H1 (cell line): ENCODE results near the gene NDUFS3. TPM values are rescaled to one million over a fixed set of nuclear protein-coding genes. Genes with fewer than 3 reads are reported as not detected.

Source experiments
- CTCF ChIA-PET: fragments of 300-600 bp; sonication (Branson Sonifier 250); formaldehyde crosslinking; loops from one replicate; lab custom pipeline; 2021; ENCODE audit not compliant: partially characterized antibody; lab: Charles Lee
- POLR2A ChIA-PET: fragments of 300-600 bp; sonication (Branson Sonifier 250); formaldehyde crosslinking; loops from one replicate; lab custom pipeline; 2021; ENCODE audit warnings: inconsistent platforms; ENCODE audit not compliant: partially characterized antibody; lab: Charles Lee
- DNase-seq, 2 experiments: peaks; one replicate each; pipeline versions ENCODE4 v3.0.0 to v3.0.0-alpha.2; 2010 to 2022; ENCODE audit warnings: low spot score in 2 of 2, low read depth in 1 of 2, mixed read lengths in 1 of 2
- FAIRE-seq: peaks from 2 replicates; lab custom pipeline; 2011; peaks lifted over from hg19 to GRCh38; lab: Jason Lieb, UNC
- H2AFZ ChIP-seq: 2 replicates; pipeline ENCODE4 v1.8.1; 2012; ENCODE audit warnings: low read length, inconsistent platforms
- H2AK5ac ChIP-seq: 2 replicates; pipeline ENCODE4 v1.6.1; 2013; ENCODE audit warnings: low read depth, low read length
- H2BK120ac ChIP-seq: replicated peaks from 2 replicates; pipeline ENCODE3; 2013; ENCODE audit warnings: low read depth, low read length, inconsistent platforms
- H2BK12ac ChIP-seq: 2 replicates; pipeline ENCODE4 v1.6.1; 2013; ENCODE audit warnings: low read depth, low read length
- H2BK15ac ChIP-seq: 2 replicates; pipeline ENCODE4 v1.6.1; 2013; ENCODE audit warnings: low read length
- H2BK20ac ChIP-seq: 2 replicates; pipeline ENCODE4 v1.6.1; 2013; ENCODE audit warnings: low read length
- H2BK5ac ChIP-seq: 2 replicates; pipeline ENCODE4 v1.6.1; 2013; ENCODE audit warnings: low read depth, low read length
- H3K14ac ChIP-seq: 2 replicates; pipeline ENCODE4 v1.6.1; 2013; ENCODE audit warnings: inconsistent platforms; ENCODE audit not compliant: insufficient read length
- H3K18ac ChIP-seq: 2 replicates; pipeline ENCODE4 v1.6.1; 2013; ENCODE audit warnings: low read length; ENCODE audit errors: extremely low read depth
- H3K23ac ChIP-seq: 2 replicates; pipeline ENCODE4 v1.6.1; 2013; ENCODE audit warnings: inconsistent platforms; ENCODE audit not compliant: insufficient read length
- H3K23me2 ChIP-seq: 2 replicates; pipeline ENCODE4 v1.6.1; 2013; ENCODE audit warnings: low read depth, low read length
- H3K27ac ChIP-seq: 2 replicates; pipeline ENCODE4 v1.6.1; 2011; ENCODE audit warnings: low read depth, low read length, inconsistent platforms
- H3K27me3 ChIP-seq, 4 experiments: replicated peaks in 1 of 4; 1 replicate in 1 of 4; 2 replicates in 3 of 4; pipeline versions ENCODE4 v1.6.1 to v1.8.1; 2011 to 2013; ENCODE audit warnings: low read length in 3 of 4, mild to moderate bottlenecking in 3 of 4, inconsistent platforms in 2 of 4, mixed read lengths in 2 of 4, moderate library complexity in 1 of 4; ENCODE audit not compliant: control insufficient read depth in 3 of 4, insufficient read depth in 3 of 4; ENCODE audit errors: extremely low read depth in 1 of 4
- H3K36me3 ChIP-seq, 4 experiments: 2 replicates each; pipeline versions ENCODE4 v1.6.1 to v1.8.1; 2011 to 2013; ENCODE audit warnings: mild to moderate bottlenecking in 4 of 4, low read length in 3 of 4, moderate library complexity in 2 of 4, control low read depth in 1 of 4, inconsistent platforms in 1 of 4; ENCODE audit not compliant: insufficient read depth in 4 of 4, control insufficient read depth in 2 of 4
- H3K4ac ChIP-seq: replicated peaks from 2 replicates; pipeline ENCODE3; 2013; ENCODE audit warnings: low read length, low read depth, mixed read lengths, inconsistent platforms; ENCODE audit not compliant: insufficient read length
- H3K4me1 ChIP-seq, 4 experiments: replicated peaks in 1 of 4; 1 replicate in 1 of 4; 2 replicates in 3 of 4; pipeline versions ENCODE4 v1.6.1 to v1.8.1; 2011 to 2013; ENCODE audit warnings: low read length in 3 of 4, inconsistent platforms in 2 of 4, mixed read lengths in 1 of 4; ENCODE audit not compliant: insufficient read depth in 4 of 4, control insufficient read depth in 3 of 4
- H3K4me2 ChIP-seq, 2 experiments: 2 replicates each; pipeline versions ENCODE4 v1.6.1 to v1.8.1; 2011 to 2013; ENCODE audit warnings: low read depth in 2 of 2, low read length in 2 of 2, control low read depth in 1 of 2, inconsistent platforms in 1 of 2, mild to moderate bottlenecking in 1 of 2; ENCODE audit not compliant: insufficient read depth in 1 of 2
- H3K4me3 ChIP-seq, 4 experiments: fragments of 200-600, 300-600 bp in 1 of 4; sonication (generic), shearing (Covaris generic), sonication (Bioruptor Twin) in 1 of 4; 2 replicates each; pipeline versions ENCODE4 v1.5.1 to v1.8.1; 2011 to 2016; ENCODE audit warnings: low read length in 4 of 4, low read depth in 3 of 4, control low read depth in 2 of 4, inconsistent platforms in 2 of 4, mild to moderate bottlenecking in 2 of 4, mixed read lengths in 1 of 4, moderate library complexity in 1 of 4; ENCODE audit not compliant: insufficient read depth in 2 of 4; ENCODE audit errors: extremely low read depth in 1 of 4
- H3K56ac ChIP-seq: replicated peaks from 2 replicates; pipeline ENCODE3; 2013; ENCODE audit warnings: low read depth, mild to moderate bottlenecking, mixed read lengths, low read length, inconsistent platforms; ENCODE audit not compliant: insufficient read length
- H3K79me1 ChIP-seq: 2 replicates; pipeline ENCODE4 v1.6.1; 2013; ENCODE audit warnings: low read depth, low read length, control low read depth
- H3K79me2 ChIP-seq, 2 experiments: 2 replicates each; pipeline versions ENCODE4 v1.6.1 to v1.8.1; 2012 to 2013; ENCODE audit warnings: low read length in 2 of 2, mild to moderate bottlenecking in 2 of 2, inconsistent platforms in 1 of 2; ENCODE audit not compliant: insufficient read depth in 2 of 2, control insufficient read depth in 1 of 2
- H3K9ac ChIP-seq, 4 experiments: replicated peaks in 1 of 4; 1 replicate in 1 of 4; 2 replicates in 3 of 4; pipeline versions ENCODE4 v1.6.1 to v1.8.1; 2011 to 2013; ENCODE audit warnings: low read depth in 3 of 4, low read length in 3 of 4, control low read depth in 2 of 4, mild to moderate bottlenecking in 2 of 4, moderate library complexity in 2 of 4, inconsistent platforms in 1 of 4; ENCODE audit errors: extremely low read depth in 1 of 4
- H3K9me3 ChIP-seq, 2 experiments: 2 replicates each; pipeline versions ENCODE4 v1.6.1 to v1.8.1; 2012 to 2013; ENCODE audit warnings: mild to moderate bottlenecking in 2 of 2, moderate library complexity in 2 of 2, control low read depth in 1 of 2, inconsistent platforms in 1 of 2, low read depth in 1 of 2, low read length in 1 of 2, mixed read lengths in 1 of 2; ENCODE audit not compliant: insufficient read depth in 2 of 2
- H4K20me1 ChIP-seq, 2 experiments: replicated peaks in 1 of 2; 2 replicates each; pipeline versions ENCODE3 to v1.8.1; 2011 to 2013; ENCODE audit warnings: inconsistent platforms in 2 of 2, low read length in 2 of 2, mild to moderate bottlenecking in 1 of 2; ENCODE audit not compliant: insufficient read depth in 2 of 2, control insufficient read depth in 1 of 2
- H4K5ac ChIP-seq: 2 replicates; pipeline ENCODE4 v1.6.1; 2013; ENCODE audit warnings: low read length, low read depth, mixed read lengths, inconsistent platforms; ENCODE audit not compliant: insufficient read length
- H4K8ac ChIP-seq: 2 replicates; pipeline ENCODE4 v1.8.0; 2013; ENCODE audit warnings: mild to moderate bottlenecking, moderate library complexity, low read length, inconsistent platforms; ENCODE audit not compliant: insufficient read depth; ENCODE audit errors: extremely low read depth
- H4K91ac ChIP-seq: replicated peaks from 2 replicates; pipeline ENCODE3; 2013; ENCODE audit warnings: low read length, mixed read lengths, inconsistent platforms; ENCODE audit not compliant: insufficient read length
- CHD1 ChIP-seq: IDR thresholded peaks from 2 replicates; pipeline ENCODE4 v1.6.1; 2012; ENCODE audit warnings: low read depth, low read length, improper control_type of control experiment
- EGR1 ChIP-seq: IDR thresholded peaks from 2 replicates; pipeline ENCODE4 v1.6.1; 2011; ENCODE audit warnings: low read depth, low read length, borderline replicate concordance
- HDAC2 ChIP-seq, 2 experiments: fragments of 300-600 bp in 1 of 2; sonication (generic) in 1 of 2; IDR thresholded peaks; 2 replicates each; pipeline ENCODE4 v1.6.1; 2011 to 2012; ENCODE audit warnings: low read depth in 2 of 2, low read length in 2 of 2, mild to moderate bottlenecking in 2 of 2, moderate library complexity in 2 of 2, borderline replicate concordance in 1 of 2, inconsistent platforms in 1 of 2
- KDM5A ChIP-seq: fragments of 200-600 bp; IDR thresholded peaks from 2 replicates; pipeline ENCODE4 v1.7.1; 2012; ENCODE audit warnings: mild to moderate bottlenecking, low read length, inconsistent platforms, mixed read lengths
- RBBP5 ChIP-seq: IDR thresholded peaks from 2 replicates; pipeline ENCODE4 v1.7.1; 2012; ENCODE audit warnings: low read depth, mild to moderate bottlenecking, inconsistent platforms, low read length, moderate library complexity, borderline replicate concordance
- SP1 ChIP-seq: IDR thresholded peaks from 2 replicates; pipeline ENCODE4 v1.6.1; 2011; ENCODE audit warnings: low read depth, low read length
- SP2 ChIP-seq: IDR thresholded peaks from 2 replicates; pipeline ENCODE4 v1.6.1; 2012; ENCODE audit warnings: mild to moderate bottlenecking, low read length, inconsistent platforms
- SRF ChIP-seq: IDR thresholded peaks from 2 replicates; pipeline ENCODE4 v1.6.1; 2011; ENCODE audit warnings: mild to moderate bottlenecking, low read depth, low read length, moderate library complexity
- SUZ12 ChIP-seq: fragments of 200-600 bp; sonication (generic); IDR thresholded peaks from 2 replicates; pipeline ENCODE4 v1.6.1; 2012; ENCODE audit warnings: mild to moderate bottlenecking, inconsistent platforms, low read length, moderate library complexity, mixed read lengths
- TEAD4 ChIP-seq: IDR thresholded peaks from 2 replicates; pipeline ENCODE4 v1.6.1; 2012; ENCODE audit warnings: low read depth, low read length, inconsistent platforms, mixed read lengths
- ZNF274 ChIP-seq: IDR thresholded peaks from 2 replicates; pipeline ENCODE4 v1.7.0; 2012; ENCODE audit warnings: low read length, borderline replicate concordance; ENCODE audit errors: extremely low read depth
- WGBS, 2 experiments: shearing (Covaris generic) in 1 of 2; methylation state at CpG; one replicate each; pipeline versions ENCODE4 v1.1.6 to v1.1.7; 2013 to 2015; ENCODE audit warnings: low lambda C conversion rate in 2 of 2, mixed read lengths in 2 of 2, inconsistent platforms in 1 of 2, low coverage in 1 of 2, missing lambda C conversion rate in 1 of 2; ENCODE audit not compliant: insufficient replicate concordance in 2 of 2, insufficient coverage in 1 of 2, insufficient read length in 1 of 2; ENCODE audit errors: extremely low coverage in 1 of 2, missing lambda C conversion rate in 1 of 2; 5-methylcytosine and 5-hydroxymethylcytosine counted together
- polyA plus RNA-seq, 7 experiments: library from polyadenylated mRNA; depleted of rRNA in 3 of 7; stranded (reverse) in 5 of 7; unstranded in 2 of 7; fragments of >200 nt in 5 of 7; fragments of 200-250 nt in 2 of 7; gene quantifications; 1 replicate in 5 of 7; 2 replicates in 1 of 7; 4 replicates in 1 of 7; pipeline versions ENCODE4 v1.2.1 to v1.2.3, GENCODE V29; 2011 to 2013; ENCODE audit warnings: missing spikeins in 2 of 7, mixed read lengths in 2 of 7
- total RNA-seq: library from RNA; stranded (reverse); fragmentation: NEBNext Ultra II Directional; extraction: Animal tissue kit (Norgen Biotek cat#: 25700); gene quantifications from 2 replicates; pipeline ENCODE4 v1.2.1, GENCODE V29; 2021
- TF ChIP-seq, protein P1 (sequence below): IDR thresholded peaks from 2 replicates; pipeline ENCODE4 v1.6.1; 2011; ENCODE audit warnings: low read length, improper control_type of control experiment

Gene NDUFS3
- total and polyA plus RNA-seq, 2 of the 8 experiments (the other 6 are each of a cell fraction or from before 2014, with no cell fraction given): 135 to 241 TPM

DNA sequence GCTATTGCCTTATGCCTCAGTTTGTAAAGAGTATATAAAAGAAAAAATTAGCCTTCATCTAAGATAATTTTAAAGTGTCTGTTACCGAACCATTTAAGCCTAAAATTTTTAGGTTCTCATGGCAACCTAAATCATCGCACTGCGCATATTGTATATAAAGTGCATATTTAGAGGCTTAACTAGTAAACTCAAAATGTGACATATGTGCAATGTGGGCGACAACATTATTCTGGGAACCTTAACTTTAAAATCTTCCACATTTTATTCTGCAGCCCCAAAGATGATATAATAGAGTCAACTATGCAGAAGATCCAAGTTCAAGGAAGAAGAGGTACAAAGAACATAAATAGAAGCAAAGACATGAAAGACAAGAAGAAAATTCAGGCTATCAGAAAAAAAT, 48.9 kb upstream of the NDUFS3 start:
- Histone ChIP-seq H3K27me3 (no peaks in the 10 kb centered on the region), H3K79me1 (peaks cover 5% of the 10 kb centered on the region; the same call in 1 of the 2 replicates), H2BK15ac (no peak overlapping the region), H3K23me2 (no peaks in the 10 kb centered on the region), H3K27ac (no peak overlapping the region), H3K9ac (no peak overlapping the region), H4K8ac (no peak overlapping the region), H2BK5ac (no peak overlapping the region), H3K23ac (no peak overlapping the region), H3K14ac (no peak overlapping the region), H3K79me2 (peaks cover 20 to 100% of the 10 kb centered on the region in 2 experiments), H3K36me3 (peaks cover 0 to 7% (median 0%) of the 10 kb centered on the region in 4 experiments; a peak in 1 of 8 replicates), H2BK120ac (no peak overlapping the region), H3K4me3 (no peak overlapping the region), H3K18ac (no peak overlapping the region), H2AFZ (no peak overlapping the region), H3K4me1 (peaks cover 0 to 8% (median 1%) of the 10 kb centered on the region in 4 experiments; a peak in 3 of 7 replicates), H3K4me2 (no peak overlapping the region), H2BK12ac (no peak overlapping the region), H3K4ac (no peak overlapping the region), H4K5ac (no peak overlapping the region), H4K20me1 (peaks cover 29 to 30% of the 10 kb centered on the region in 2 experiments), H2BK20ac (no peak overlapping the region), H2AK5ac (no peak overlapping the region), H3K56ac (no peak overlapping the region), H4K91ac (no peak overlapping the region), H3K9me3 (no peaks in the 10 kb centered on the region)
- ChIA-PET CTCF (no interaction called here), POLR2A (interaction anchor here (0.7 to 1.3 kb wide), 5 partner anchors 10 to 19 kb away, joined by 3 to 7 read pairs (median 4); no protein-coding TSS in a partner anchor)
- TF ChIP-seq SUZ12 (no peak), RBBP5 (no peak), KDM5A (no peak), HDAC2 (IDR thresholded peaks at IDR 0.05; ENCODE audit: borderline replicate concordance in 1 of 2, low read depth in 2 of 2, low read length in 2 of 2) (no peak), SRF (no peak), ZNF274 (no peak), TEAD4 (no peak), EGR1 (no peak), CHD1 (no peak), SP2 (no peak), SP1 (no peak)
- TF ChIP-seq, protein P1, sequence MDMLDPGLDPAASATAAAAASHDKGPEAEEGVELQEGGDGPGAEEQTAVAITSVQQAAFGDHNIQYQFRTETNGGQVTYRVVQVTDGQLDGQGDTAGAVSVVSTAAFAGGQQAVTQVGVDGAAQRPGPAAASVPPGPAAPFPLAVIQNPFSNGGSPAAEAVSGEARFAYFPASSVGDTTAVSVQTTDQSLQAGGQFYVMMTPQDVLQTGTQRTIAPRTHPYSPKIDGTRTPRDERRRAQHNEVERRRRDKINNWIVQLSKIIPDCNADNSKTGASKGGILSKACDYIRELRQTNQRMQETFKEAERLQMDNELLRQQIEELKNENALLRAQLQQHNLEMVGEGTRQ: no peak
- WGBS, 2 experiments: 94% methylated on average over 4 of the region's 4 CpGs; no CpG with 5 or more reads in 1 of the 2 experiments
- DNase-seq: no peak
- no peak for FAIRE-seq
